ENCODE data around the gene DSG2.

The DSG2 gene

DNA sequence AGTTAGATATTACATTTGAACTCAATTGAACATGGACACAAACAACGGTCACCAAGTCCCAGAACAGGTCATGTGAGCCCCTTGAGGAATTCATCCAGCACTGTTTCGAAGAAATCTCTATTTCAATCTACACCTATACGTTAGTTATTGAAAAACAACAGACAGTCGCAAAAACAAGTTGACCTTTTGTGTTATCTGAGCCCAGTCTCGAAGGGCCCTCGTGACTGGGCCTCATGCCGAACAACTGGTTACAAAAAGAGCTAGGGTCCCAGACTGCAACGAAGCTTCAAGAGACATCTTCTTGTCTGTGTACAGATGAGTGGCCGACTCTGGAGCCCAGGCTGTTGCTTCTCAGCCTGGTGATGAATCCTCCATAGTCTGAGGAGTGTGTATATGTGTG, 5.3 kb upstream of the DSG2 start:
- no peak for ATAC-seq
- TF ChIP-seq CREB5 (CRISPR knock-in tag; IDR thresholded peaks at IDR 0.05; ENCODE audit: low read depth): no peak
- TF ChIP-seq TCF4 (CRISPR knock-in tag; IDR thresholded peaks at IDR 0.05; ENCODE audit: borderline replicate concordance): no peak
- no peak for TF ChIP-seq ZNF565 (CRISPR knock-in tag; conservative IDR thresholded peaks at IDR 0.05; ENCODE audit: low read depth)
- no peak for TF ChIP-seq ZFP30 (CRISPR knock-in tag; IDR thresholded peaks at IDR 0.05)
- TF ChIP-seq CSRNP3 (CRISPR knock-in tag; IDR thresholded peaks at IDR 0.05): no peak
- TF ChIP-seq, protein P1, sequence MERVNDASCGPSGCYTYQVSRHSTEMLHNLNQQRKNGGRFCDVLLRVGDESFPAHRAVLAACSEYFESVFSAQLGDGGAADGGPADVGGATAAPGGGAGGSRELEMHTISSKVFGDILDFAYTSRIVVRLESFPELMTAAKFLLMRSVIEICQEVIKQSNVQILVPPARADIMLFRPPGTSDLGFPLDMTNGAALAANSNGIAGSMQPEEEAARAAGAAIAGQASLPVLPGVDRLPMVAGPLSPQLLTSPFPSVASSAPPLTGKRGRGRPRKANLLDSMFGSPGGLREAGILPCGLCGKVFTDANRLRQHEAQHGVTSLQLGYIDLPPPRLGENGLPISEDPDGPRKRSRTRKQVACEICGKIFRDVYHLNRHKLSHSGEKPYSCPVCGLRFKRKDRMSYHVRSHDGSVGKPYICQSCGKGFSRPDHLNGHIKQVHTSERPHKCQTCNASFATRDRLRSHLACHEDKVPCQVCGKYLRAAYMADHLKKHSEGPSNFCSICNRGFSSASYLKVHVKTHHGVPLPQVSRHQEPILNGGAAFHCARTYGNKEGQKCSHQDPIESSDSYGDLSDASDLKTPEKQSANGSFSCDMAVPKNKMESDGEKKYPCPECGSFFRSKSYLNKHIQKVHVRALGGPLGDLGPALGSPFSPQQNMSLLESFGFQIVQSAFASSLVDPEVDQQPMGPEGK (CRISPR knock-in tag; IDR thresholded peaks at IDR 0.05; ENCODE audit: borderline replicate concordance): no peak
- no peak for TF ChIP-seq OSR1 (CRISPR knock-in tag; IDR thresholded peaks at IDR 0.05)
- TF ChIP-seq ZC3H10 (CRISPR knock-in tag; IDR thresholded peaks at IDR 0.05): no peak
- no peak for TF ChIP-seq GLIS3 (CRISPR knock-in tag; IDR thresholded peaks at IDR 0.05)
- no peak for TF ChIP-seq BACH2 (CRISPR knock-in tag; IDR thresholded peaks at IDR 0.05; ENCODE audit: borderline replicate concordance)
- no peak for TF ChIP-seq ISL1 (CRISPR knock-in tag; IDR thresholded peaks at IDR 0.05)
- no peak for TF ChIP-seq ESRRG (CRISPR knock-in tag; IDR thresholded peaks at IDR 0.05)
- no peak for TF ChIP-seq TOX (CRISPR knock-in tag; IDR thresholded peaks at IDR 0.05; ENCODE audit: borderline replicate concordance)
- TF ChIP-seq ARNTL (CRISPR knock-in tag; IDR thresholded peaks at IDR 0.05; ENCODE audit: borderline replicate concordance, low read depth): no peak
- no peak for TF ChIP-seq POU6F1 (CRISPR knock-in tag; IDR thresholded peaks at IDR 0.05; ENCODE audit: borderline replicate concordance, low read depth)
- TF ChIP-seq, protein P2, sequence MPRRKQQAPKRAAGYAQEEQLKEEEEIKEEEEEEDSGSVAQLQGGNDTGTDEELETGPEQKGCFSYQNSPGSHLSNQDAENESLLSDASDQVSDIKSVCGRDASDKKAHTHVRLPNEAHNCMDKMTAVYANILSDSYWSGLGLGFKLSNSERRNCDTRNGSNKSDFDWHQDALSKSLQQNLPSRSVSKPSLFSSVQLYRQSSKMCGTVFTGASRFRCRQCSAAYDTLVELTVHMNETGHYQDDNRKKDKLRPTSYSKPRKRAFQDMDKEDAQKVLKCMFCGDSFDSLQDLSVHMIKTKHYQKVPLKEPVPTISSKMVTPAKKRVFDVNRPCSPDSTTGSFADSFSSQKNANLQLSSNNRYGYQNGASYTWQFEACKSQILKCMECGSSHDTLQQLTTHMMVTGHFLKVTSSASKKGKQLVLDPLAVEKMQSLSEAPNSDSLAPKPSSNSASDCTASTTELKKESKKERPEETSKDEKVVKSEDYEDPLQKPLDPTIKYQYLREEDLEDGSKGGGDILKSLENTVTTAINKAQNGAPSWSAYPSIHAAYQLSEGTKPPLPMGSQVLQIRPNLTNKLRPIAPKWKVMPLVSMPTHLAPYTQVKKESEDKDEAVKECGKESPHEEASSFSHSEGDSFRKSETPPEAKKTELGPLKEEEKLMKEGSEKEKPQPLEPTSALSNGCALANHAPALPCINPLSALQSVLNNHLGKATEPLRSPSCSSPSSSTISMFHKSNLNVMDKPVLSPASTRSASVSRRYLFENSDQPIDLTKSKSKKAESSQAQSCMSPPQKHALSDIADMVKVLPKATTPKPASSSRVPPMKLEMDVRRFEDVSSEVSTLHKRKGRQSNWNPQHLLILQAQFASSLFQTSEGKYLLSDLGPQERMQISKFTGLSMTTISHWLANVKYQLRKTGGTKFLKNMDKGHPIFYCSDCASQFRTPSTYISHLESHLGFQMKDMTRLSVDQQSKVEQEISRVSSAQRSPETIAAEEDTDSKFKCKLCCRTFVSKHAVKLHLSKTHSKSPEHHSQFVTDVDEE (CRISPR knock-in tag; IDR thresholded peaks at IDR 0.05): no peak
- no peak for TF ChIP-seq ZNF70 (CRISPR knock-in tag; IDR thresholded peaks at IDR 0.05)

- TF ChIP-seq ESRRG (CRISPR knock-in tag; IDR thresholded peaks at IDR 0.05) (no peak), RARB (CRISPR knock-in tag; IDR thresholded peaks at IDR 0.05) (no peak), GLIS3 (CRISPR knock-in tag; IDR thresholded peaks at IDR 0.05) (no peak), ZFP30 (CRISPR knock-in tag; IDR thresholded peaks at IDR 0.05) (no peak), SNAI2 (CRISPR knock-in tag; IDR thresholded peaks at IDR 0.05) (no peak), CSRNP3 (CRISPR knock-in tag; IDR thresholded peaks at IDR 0.05) (no peak), ZNF70 (CRISPR knock-in tag; IDR thresholded peaks at IDR 0.05) (no peak), ZNF8 (CRISPR knock-in tag; IDR thresholded peaks at IDR 0.05) (no peak), POU6F1 (CRISPR knock-in tag; IDR thresholded peaks at IDR 0.05; ENCODE audit: borderline replicate concordance, low read depth) (no peak), CSDC2 (CRISPR knock-in tag; IDR thresholded peaks at IDR 0.05) (no peak), ARNTL (CRISPR knock-in tag; IDR thresholded peaks at IDR 0.05; ENCODE audit: borderline replicate concordance, low read depth) (no peak), ZNF565 (CRISPR knock-in tag; conservative IDR thresholded peaks at IDR 0.05; ENCODE audit: low read depth) (no peak), OSR1 (CRISPR knock-in tag; IDR thresholded peaks at IDR 0.05) (no peak)
- TF ChIP-seq, protein P2 (CRISPR knock-in tag; IDR thresholded peaks at IDR 0.05): no peak
- ATAC-seq: no peak
Measured at GRCh38 chr18:31493171-31493570, 4.8 kb upstream of the DSG2 start.
